A673 (cell line): ENCODE results near the gene IBSP. TPM values are rescaled to one million over a fixed set of nuclear protein-coding genes. Genes with fewer than 3 reads are reported as not detected.

ENCODE experiments used
- BruUV-seq: library from RNA; stranded (reverse); fragments of 400-500 nt; replicated peaks from 2 replicates; lab custom pipeline; 2021; lab: Mats Ljungman, UMichigan
- CTCF ChIA-PET: fragments of 300-600 bp; sonication (Branson Sonifier 250); formaldehyde crosslinking; loops from one replicate; lab custom pipeline; 2022; ENCODE audit warnings: antibody characterized with exemption; lab: Charles Lee
- POLR2A ChIA-PET: fragments of 300-600 bp; sonication (Branson Sonifier 250); formaldehyde crosslinking; loops from one replicate; lab custom pipeline; 2022; ENCODE audit warnings: antibody characterized with exemption; ENCODE audit not compliant: low non-redundant PET; lab: Charles Lee
- DNase-seq: peaks from one replicate; pipeline ENCODE4 v3.0.0-alpha.2; 2015; ENCODE audit warnings: low spot score
- H3K27ac ChIP-seq: fragments of 200-600 bp; sonication (generic); 2 replicates; pipeline ENCODE4 v1.5.1; 2016; ENCODE audit warnings: mixed run types, low read depth, mild to moderate bottlenecking, mixed read lengths, antibody characterized with exemption, low read length; ENCODE audit not compliant: poor library complexity, severe bottlenecking
- H3K27me3 ChIP-seq: fragments of 200-600 bp; sonication (generic); replicated peaks from 2 replicates; pipeline ENCODE4 v1.6.1; 2017; ENCODE audit warnings: mixed run types, low read depth, mild to moderate bottlenecking, mixed read lengths, antibody characterized with exemption, low read length; ENCODE audit not compliant: insufficient read depth, poor library complexity
- H3K36me3 ChIP-seq: fragments of 200-600 bp; sonication (generic); 2 replicates; pipeline ENCODE4 v1.6.1; 2016; ENCODE audit warnings: mixed run types, mild to moderate bottlenecking, mixed read lengths, antibody characterized with exemption, low read length; ENCODE audit not compliant: insufficient read depth, poor library complexity, severe bottlenecking
- H3K4me1 ChIP-seq: fragments of 200-600 bp; sonication (generic); 2 replicates; pipeline ENCODE4 v1.6.1; 2017; ENCODE audit warnings: mixed run types, mild to moderate bottlenecking, mixed read lengths, antibody characterized with exemption, low read length; ENCODE audit not compliant: insufficient read depth, poor library complexity, severe bottlenecking
- H3K4me3 ChIP-seq: fragments of 200-600 bp; sonication (generic); 2 replicates; pipeline ENCODE4 v1.5.1; 2016; ENCODE audit warnings: low read depth, mixed run types, mild to moderate bottlenecking, mixed read lengths, low read length; ENCODE audit not compliant: poor library complexity, severe bottlenecking
- H3K9me3 ChIP-seq: fragments of 200-600 bp; sonication (generic); 2 replicates; pipeline ENCODE4 v1.6.1; 2016; ENCODE audit warnings: mixed run types, low read depth, mild to moderate bottlenecking, mixed read lengths, antibody characterized with exemption, low read length; ENCODE audit not compliant: poor library complexity, severe bottlenecking
- EZH2 ChIP-seq: fragments of 200-600 bp; sonication (generic); IDR thresholded peaks from 2 replicates; pipeline ENCODE4 v1.6.1; 2017; ENCODE audit warnings: borderline replicate concordance, low read depth, mild to moderate bottlenecking, mixed read lengths, antibody characterized with exemption, low read length; ENCODE audit not compliant: poor library complexity, severe bottlenecking
- intact Hi-C: fragments of 100-400 bp; cut with micrococcal nuclease; formaldehyde crosslinking; loops from one replicate; pipeline ENCODE4 v1.10.0; 2022; ENCODE audit not compliant: unreplicated experiment
- total RNA-seq: library from RNA; stranded (reverse); gene quantifications from 2 replicates; pipeline ENCODE4 v1.2.3, GENCODE V29; 2021
- TF ChIP-seq, protein P1 (sequence below): fragments of 300-800, 200-600 bp; sonication (generic); conservative IDR thresholded peaks from 2 replicates; pipeline ENCODE4 v1.5.1; 2017; ENCODE audit warnings: low read depth, mild to moderate bottlenecking, antibody characterized with exemption, low read length, moderate library complexity, mixed read lengths

IBSP gene
- total RNA-seq, 1 experiment from 2014 or later = not detected

DNA sequence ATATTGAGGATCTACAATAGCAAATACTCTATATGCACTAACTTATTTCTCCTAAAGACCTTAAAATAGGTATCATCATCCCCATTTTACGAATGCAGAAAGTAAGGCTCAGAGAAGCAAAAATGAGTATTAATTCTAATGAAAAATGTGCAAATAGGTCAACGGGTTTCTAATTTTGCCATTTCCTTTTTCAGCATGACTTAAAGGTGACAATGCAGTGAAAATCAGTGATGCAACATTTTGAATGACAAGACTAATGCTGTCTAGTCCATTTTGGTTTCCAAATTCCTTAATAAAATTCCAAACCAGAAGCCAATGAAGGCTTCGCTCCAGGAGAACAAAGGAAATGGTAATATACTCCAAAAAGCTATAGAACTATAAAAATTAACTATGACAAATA, 37.0 kb upstream of the IBSP start:
- Histone ChIP-seq H3K36me3 (no peaks in the 10 kb centered on the region), H3K4me3 (no peak overlapping the region), H3K4me1 (no peaks in the 10 kb centered on the region), H3K27ac (no peak overlapping the region), H3K9me3 (no peaks in the 10 kb centered on the region), H3K27me3 (no peaks in the 10 kb centered on the region)
- CTCF ChIA-PET = no interaction called here
- TF ChIP-seq EZH2 = no peak
- TF ChIP-seq, protein P1, sequence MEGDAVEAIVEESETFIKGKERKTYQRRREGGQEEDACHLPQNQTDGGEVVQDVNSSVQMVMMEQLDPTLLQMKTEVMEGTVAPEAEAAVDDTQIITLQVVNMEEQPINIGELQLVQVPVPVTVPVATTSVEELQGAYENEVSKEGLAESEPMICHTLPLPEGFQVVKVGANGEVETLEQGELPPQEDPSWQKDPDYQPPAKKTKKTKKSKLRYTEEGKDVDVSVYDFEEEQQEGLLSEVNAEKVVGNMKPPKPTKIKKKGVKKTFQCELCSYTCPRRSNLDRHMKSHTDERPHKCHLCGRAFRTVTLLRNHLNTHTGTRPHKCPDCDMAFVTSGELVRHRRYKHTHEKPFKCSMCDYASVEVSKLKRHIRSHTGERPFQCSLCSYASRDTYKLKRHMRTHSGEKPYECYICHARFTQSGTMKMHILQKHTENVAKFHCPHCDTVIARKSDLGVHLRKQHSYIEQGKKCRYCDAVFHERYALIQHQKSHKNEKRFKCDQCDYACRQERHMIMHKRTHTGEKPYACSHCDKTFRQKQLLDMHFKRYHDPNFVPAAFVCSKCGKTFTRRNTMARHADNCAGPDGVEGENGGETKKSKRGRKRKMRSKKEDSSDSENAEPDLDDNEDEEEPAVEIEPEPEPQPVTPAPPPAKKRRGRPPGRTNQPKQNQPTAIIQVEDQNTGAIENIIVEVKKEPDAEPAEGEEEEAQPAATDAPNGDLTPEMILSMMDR = no peak
- POLR2A ChIA-PET = no interaction called here
- no peak for DNase-seq
- intact Hi-C loops = no loop called here
- no TSS peak for BruUV-seq

DNA sequence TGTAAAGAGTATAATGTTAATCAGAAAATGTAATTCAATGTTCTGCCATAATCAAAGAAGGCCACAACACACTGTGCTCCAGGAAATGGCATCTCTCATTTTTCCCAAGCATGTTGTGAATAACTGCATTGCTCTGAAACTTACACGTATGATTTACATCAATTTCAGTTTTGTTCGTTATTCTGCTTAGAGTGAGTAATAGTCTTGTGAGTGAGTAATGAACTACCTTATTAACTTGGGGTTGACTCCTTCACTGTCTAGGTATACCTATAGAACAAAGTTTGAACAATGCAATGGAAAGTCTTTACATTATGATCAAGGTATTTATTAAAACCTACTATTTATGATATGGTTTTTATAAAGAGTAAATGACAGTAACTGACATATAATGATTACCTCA, 17.8 kb upstream of the IBSP start:
- H3K4me1 ChIP-seq = no peaks in the 10 kb centered on the region
- H3K4me3 ChIP-seq = no peak overlapping the region
- no peaks in the 10 kb centered on the region for H3K9me3 ChIP-seq
- H3K27ac ChIP-seq = no peak overlapping the region
- CTCF ChIA-PET = no interaction called here
- TF ChIP-seq EZH2 = no peak
- TF ChIP-seq, protein P1 = no peak
- H3K27me3 ChIP-seq = no peaks in the 10 kb centered on the region
- no peak for DNase-seq
- BruUV-seq = no TSS peak
- no peaks in the 10 kb centered on the region for H3K36me3 ChIP-seq
- intact Hi-C loops = no loop called here
- POLR2A ChIA-PET = no interaction called here

DNA sequence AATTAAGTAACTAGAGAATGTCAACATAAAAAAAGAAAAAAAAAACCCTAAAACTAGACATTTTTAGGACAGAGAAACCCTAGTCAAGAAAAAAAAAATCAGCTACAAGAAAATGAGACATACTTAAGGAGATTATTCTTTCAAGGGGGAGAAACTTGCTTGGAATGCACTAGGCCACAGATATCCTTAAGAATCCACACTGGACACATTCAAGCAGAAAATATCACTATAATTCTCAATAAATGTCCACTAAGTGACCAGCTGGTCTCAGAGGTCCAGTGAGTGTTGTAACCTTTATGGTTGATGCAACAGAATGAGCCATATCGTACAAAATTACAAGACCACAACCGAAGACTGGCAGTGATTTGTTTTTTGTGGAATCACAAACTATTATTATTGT, 15.6 kb upstream of the IBSP start:
- no peak for DNase-seq
- intact Hi-C loops = no loop called here
- H3K27me3 ChIP-seq = no peaks in the 10 kb centered on the region
- no TSS peak for BruUV-seq
- TF ChIP-seq, protein P1 = no peak
- TF ChIP-seq EZH2 = no peak
- no peak overlapping the region for H3K4me3 ChIP-seq
- ChIA-PET CTCF (no interaction called here), POLR2A (no interaction called here)
- no peak overlapping the region for H3K27ac ChIP-seq
- no peaks in the 10 kb centered on the region for H3K36me3 ChIP-seq
- no peaks in the 10 kb centered on the region for H3K9me3 ChIP-seq
- H3K4me1 ChIP-seq = no peaks in the 10 kb centered on the region
